Glutamatergic neuron (in vitro differentiated cells): ENCODE data around the gene UNC5C. TPM values are rescaled to one million over a fixed set of nuclear protein-coding genes. Genes with fewer than 3 reads are reported as not detected.

Experiments
- DNase-seq: peaks from one replicate; pipeline ENCODE4 v3.0.0; 2022
- H3K27ac Mint-ChIP-seq: one replicate; pipeline ENCODE4 v1.8.0; 2020; ENCODE audit warnings: mild to moderate bottlenecking, mixed read lengths, inconsistent platforms; ENCODE audit not compliant: unreplicated experiment
- H3K27me3 Mint-ChIP-seq: one replicate; pipeline ENCODE4 v1.8.0; 2020; ENCODE audit warnings: mild to moderate bottlenecking, moderate library complexity, mixed read lengths, inconsistent platforms; ENCODE audit not compliant: unreplicated experiment
- H3K36me3 Mint-ChIP-seq: one replicate; pipeline ENCODE4 v1.8.0; 2020; ENCODE audit warnings: mild to moderate bottlenecking, mixed read lengths, inconsistent platforms; ENCODE audit not compliant: unreplicated experiment
- H3K4me1 Mint-ChIP-seq: one replicate; pipeline ENCODE4 v1.8.0; 2020; ENCODE audit warnings: mild to moderate bottlenecking, low read depth, mixed read lengths, inconsistent platforms; ENCODE audit not compliant: unreplicated experiment
- H3K4me3 Mint-ChIP-seq: one replicate; pipeline ENCODE4 v1.8.0; 2020; ENCODE audit warnings: mild to moderate bottlenecking, mixed read lengths, inconsistent platforms; ENCODE audit not compliant: unreplicated experiment
- H3K9me3 Mint-ChIP-seq: one replicate; pipeline ENCODE4 v1.8.0; 2020; ENCODE audit warnings: mild to moderate bottlenecking, moderate library complexity, mixed read lengths, inconsistent platforms; ENCODE audit not compliant: unreplicated experiment
- total RNA-seq: library from RNA; stranded (reverse); fragmentation: NEBNext Ultra II Directional; extraction: Animal tissue kit (Norgen Biotek cat#: 25700); gene quantifications from one replicate; pipeline ENCODE4 v1.2.1, GENCODE V29; 2021; ENCODE audit not compliant: unreplicated experiment
- TF ChIP-seq, protein P1 (sequence below): fragments of 200-600 bp; sonication (generic); IDR thresholded peaks from one replicate; pipeline ENCODE4 v1.5.0; 2021; ENCODE audit not compliant: partially characterized antibody, unreplicated experiment

The UNC5C gene
- total RNA-seq, 1 donor from 2014 or later, result 41.2 TPM

- Mint-ChIP-seq H3K9me3 (peaks cover 3% of the 10 kb centered on the region), H3K36me3 (no peaks in the 10 kb centered on the region), H3K4me3 (peak overlapping the region; percentile 27), H3K4me1 (peaks cover 44% of the 10 kb centered on the region), H3K27ac (peak overlapping the region; percentile 91), H3K27me3 (peaks cover 2% of the 10 kb centered on the region)
- TF ChIP-seq, protein P1, sequence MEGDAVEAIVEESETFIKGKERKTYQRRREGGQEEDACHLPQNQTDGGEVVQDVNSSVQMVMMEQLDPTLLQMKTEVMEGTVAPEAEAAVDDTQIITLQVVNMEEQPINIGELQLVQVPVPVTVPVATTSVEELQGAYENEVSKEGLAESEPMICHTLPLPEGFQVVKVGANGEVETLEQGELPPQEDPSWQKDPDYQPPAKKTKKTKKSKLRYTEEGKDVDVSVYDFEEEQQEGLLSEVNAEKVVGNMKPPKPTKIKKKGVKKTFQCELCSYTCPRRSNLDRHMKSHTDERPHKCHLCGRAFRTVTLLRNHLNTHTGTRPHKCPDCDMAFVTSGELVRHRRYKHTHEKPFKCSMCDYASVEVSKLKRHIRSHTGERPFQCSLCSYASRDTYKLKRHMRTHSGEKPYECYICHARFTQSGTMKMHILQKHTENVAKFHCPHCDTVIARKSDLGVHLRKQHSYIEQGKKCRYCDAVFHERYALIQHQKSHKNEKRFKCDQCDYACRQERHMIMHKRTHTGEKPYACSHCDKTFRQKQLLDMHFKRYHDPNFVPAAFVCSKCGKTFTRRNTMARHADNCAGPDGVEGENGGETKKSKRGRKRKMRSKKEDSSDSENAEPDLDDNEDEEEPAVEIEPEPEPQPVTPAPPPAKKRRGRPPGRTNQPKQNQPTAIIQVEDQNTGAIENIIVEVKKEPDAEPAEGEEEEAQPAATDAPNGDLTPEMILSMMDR, result no peak
- DNase-seq, result peak; percentile 43
Measured at GRCh38 chr4:95410387-95410977, 138.3 kb downstream of the UNC5C start.

- H3K4me1 Mint-ChIP-seq, result peaks cover 45% of the 10 kb centered on the region
Measured at GRCh38 chr4:95409750-95410149, 139.0 kb downstream of the UNC5C start.

GRCh38 chr4:95409127-95409526 lies 139.6 kb downstream of the UNC5C start:
- H3K27me3 Mint-ChIP-seq, result peaks cover 2% of the 10 kb centered on the region
- no peak for DNase-seq
- peak overlapping the region; percentile 62 for H3K27ac Mint-ChIP-seq
- no peak overlapping the region for H3K4me3 Mint-ChIP-seq
- no peaks in the 10 kb centered on the region for H3K36me3 Mint-ChIP-seq
- TF ChIP-seq, protein P1, result no peak
- H3K9me3 Mint-ChIP-seq, result peaks cover 5% of the 10 kb centered on the region
- peaks cover 47% of the 10 kb centered on the region for H3K4me1 Mint-ChIP-seq

More at GRCh38 chr4:95409750-95410149, 139.0 kb downstream of the UNC5C start:
- peaks cover 3% of the 10 kb centered on the region for H3K9me3 Mint-ChIP-seq
- H3K27me3 Mint-ChIP-seq, result peaks cover 2% of the 10 kb centered on the region
- TF ChIP-seq, protein P1, result no peak
- no peak overlapping the region for H3K4me3 Mint-ChIP-seq
- H3K36me3 Mint-ChIP-seq, result no peaks in the 10 kb centered on the region
- H3K27ac Mint-ChIP-seq, result peak overlapping the region; percentile 91
- DNase-seq, result no peak

- H3K36me3 Mint-ChIP-seq, result no peaks in the 10 kb centered on the region
- peaks cover 48% of the 10 kb centered on the region for H3K4me1 Mint-ChIP-seq
- H3K27ac Mint-ChIP-seq, result no peak overlapping the region
- no peak for DNase-seq
- TF ChIP-seq, protein P1, result no peak
- peaks cover 6% of the 10 kb centered on the region for H3K9me3 Mint-ChIP-seq
- no peak overlapping the region for H3K4me3 Mint-ChIP-seq
- H3K27me3 Mint-ChIP-seq, result no peaks in the 10 kb centered on the region
Measured at GRCh38 chr4:95402299-95402698, 146.5 kb downstream of the UNC5C start.

GRCh38 chr4:95398217-95398616 lies 150.6 kb downstream of the UNC5C start:
- peaks cover 3% of the 10 kb centered on the region for H3K9me3 Mint-ChIP-seq
- no peaks in the 10 kb centered on the region for H3K27me3 Mint-ChIP-seq
- TF ChIP-seq, protein P1, result no peak

More at GRCh38 chr4:95398217-95398616, 150.6 kb downstream of the UNC5C start:
- DNase-seq, result no peak
- no peak overlapping the region for H3K27ac Mint-ChIP-seq
- H3K4me1 Mint-ChIP-seq, result peaks cover 39% of the 10 kb centered on the region
- no peaks in the 10 kb centered on the region for H3K36me3 Mint-ChIP-seq
- H3K4me3 Mint-ChIP-seq, result no peak overlapping the region
